Right cardiac atrium (tissue), 5 donors: Measurements from ENCODE around the gene CDK9. TPM values are rescaled to one million over a fixed set of nuclear protein-coding genes. Genes with fewer than 3 reads are reported as not detected.

Source experiments
- ATAC-seq, 2 donors: fragments of 200-7000 bp; cut with Tn5 transposase; one replicate each; pipeline versions ENCODE4 v1.8.0 to v1.9.1; 2020; ENCODE audit warnings: moderate library complexity in 2 of 2, mild to moderate bottlenecking in 1 of 2
- DNase-seq, 3 donors: peaks; one replicate each; pipeline ENCODE4 v3.0.0-alpha.2; 2020
- H3K27ac ChIP-seq: one replicate; pipeline ENCODE4 v1.5.1; 2013; ENCODE audit warnings: mild to moderate bottlenecking, low read length, control low read depth, moderate library complexity
- H3K27me3 ChIP-seq: one replicate; pipeline ENCODE4 v1.6.1; 2013; ENCODE audit not compliant: control insufficient read depth, insufficient read depth
- H3K4me1 ChIP-seq: one replicate; pipeline ENCODE4 v1.6.1; 2013; ENCODE audit warnings: low read length; ENCODE audit not compliant: control insufficient read depth, insufficient read depth
- H3K4me3 ChIP-seq: one replicate; pipeline ENCODE4 v1.5.1; 2013; ENCODE audit warnings: low read length, control low read depth
- H3K9me3 ChIP-seq: one replicate; pipeline ENCODE4 v1.6.1; 2013; ENCODE audit warnings: low read length; ENCODE audit not compliant: control insufficient read depth
- WGBS: extraction: QIAGEN DNeasy Blood & Tissue Kit; methylation state at CpG from one replicate; pipeline ENCODE4 v1.1.7; 2013; 5-methylcytosine and 5-hydroxymethylcytosine counted together
- intact Hi-C, 4 donors: fragments of 100-400 bp; cut with DNase I; formaldehyde crosslinking; loops; one replicate each; pipeline versions ENCODE4 v1.11.0 to v1.14.0; 2022 to 2023
- polyA plus RNA-seq: library from polyadenylated mRNA; stranded (reverse); fragments of 200-250 nt; gene quantifications from one replicate; pipeline ENCODE4 v1.2.3, GENCODE V29; 2013
- total RNA-seq, 4 donors: library from RNA; stranded (reverse); fragmentation: NEBNext Ultra II Directional; extraction: Animal tissue kit (Norgen Biotek cat#: 25700); gene quantifications; one replicate each; pipeline ENCODE4 v1.2.1, GENCODE V29; 2021
- donor health status: healthy with polysubstance abuse.
- donor health status: DM: no; HTN: yes; CAD: no.
- donor health status: DM: no; HTN: no; CAD: no.
- donor health status: DM: no; HTN: yes; CAD: no; lungs with severe emphysema.
- donor health status: DM: yes; HTN: yes; CAD: no.

The CDK9 gene
- total and polyA plus RNA-seq, 5 donors = 37.3 to 62.5 (median 58.6) TPM

DNA sequence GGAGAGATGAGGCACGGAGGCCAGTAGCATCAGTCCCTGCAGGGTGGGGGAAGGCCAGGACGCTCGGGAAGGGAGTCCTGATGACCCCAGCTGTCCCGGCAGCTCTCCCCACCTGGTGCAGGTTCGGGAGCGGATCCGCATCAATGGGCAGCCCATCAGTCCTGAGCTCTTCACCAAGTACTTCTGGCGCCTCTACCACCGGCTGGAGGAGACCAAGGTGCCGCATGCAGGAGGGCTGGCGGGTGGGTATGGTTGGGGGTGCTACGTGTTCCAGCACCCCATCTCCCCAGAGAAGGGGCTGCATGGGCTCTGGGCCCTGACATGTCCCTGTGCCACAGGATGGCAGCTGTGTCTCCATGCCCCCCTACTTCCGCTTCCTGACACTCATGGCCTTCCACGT is 21.0 kb downstream of the CDK9 start:
- Histone ChIP-seq H3K27me3 (no peaks in the 10 kb centered on the region), H3K27ac (no peak overlapping the region), H3K4me1 (peaks cover 7% of the 10 kb centered on the region), H3K4me3 (no peak overlapping the region), H3K9me3 (no peaks in the 10 kb centered on the region)
- ATAC-seq = no peak
- DNase-seq = peak in 1 of 3 donors; percentile 68
- 95% methylated on average over 14 of the region's 14 CpGs for WGBS
- intact Hi-C loops = loop anchor here in 2 of 4 donors (10.0 kb wide), 1 partner anchor 68 kb away; the partner anchor contains the start of gene AK1 (in 2 of the 2)

DNA sequence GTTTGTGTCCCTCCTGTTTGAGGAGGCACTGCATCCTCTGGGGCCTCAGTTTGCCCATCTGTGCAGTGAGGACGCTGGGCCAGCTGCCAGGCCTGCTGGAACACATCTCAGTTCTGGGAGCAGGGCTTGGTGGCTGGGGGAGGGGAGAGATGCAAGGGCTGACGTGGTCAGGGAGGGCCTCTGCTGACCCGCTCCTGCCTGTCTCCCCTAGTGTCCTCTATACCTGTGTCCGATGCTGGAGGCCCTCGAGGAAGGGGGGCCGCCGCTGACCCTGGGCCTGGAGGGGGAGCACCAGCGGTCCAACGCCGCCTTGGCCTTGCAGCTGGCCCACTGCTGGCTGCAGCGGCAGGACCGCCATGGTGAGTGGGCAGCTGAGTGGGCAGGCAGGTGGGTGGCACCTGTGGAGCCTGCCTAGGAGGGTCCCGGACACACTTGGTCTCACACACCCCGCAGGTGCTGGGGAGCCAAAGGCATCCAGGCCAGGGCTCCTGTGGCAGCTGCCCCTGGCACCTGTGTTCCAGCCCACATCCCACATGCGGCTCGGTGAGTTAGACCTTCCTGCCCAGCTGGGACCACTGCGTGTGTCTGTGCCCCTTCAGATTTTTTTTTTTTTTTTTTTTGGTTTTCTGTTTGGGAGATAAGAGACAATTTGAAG is 22.6 kb downstream of the CDK9 start:
- WGBS = 86% methylated on average over 17 of the region's 17 CpGs
- no peak overlapping the region for H3K27ac ChIP-seq
- intact Hi-C loops = loop anchor here in 2 of 4 donors (10.0 kb wide), 1 partner anchor 66 kb away; the partner anchor contains the start of gene AK1 (in 2 of the 2)

DNA sequence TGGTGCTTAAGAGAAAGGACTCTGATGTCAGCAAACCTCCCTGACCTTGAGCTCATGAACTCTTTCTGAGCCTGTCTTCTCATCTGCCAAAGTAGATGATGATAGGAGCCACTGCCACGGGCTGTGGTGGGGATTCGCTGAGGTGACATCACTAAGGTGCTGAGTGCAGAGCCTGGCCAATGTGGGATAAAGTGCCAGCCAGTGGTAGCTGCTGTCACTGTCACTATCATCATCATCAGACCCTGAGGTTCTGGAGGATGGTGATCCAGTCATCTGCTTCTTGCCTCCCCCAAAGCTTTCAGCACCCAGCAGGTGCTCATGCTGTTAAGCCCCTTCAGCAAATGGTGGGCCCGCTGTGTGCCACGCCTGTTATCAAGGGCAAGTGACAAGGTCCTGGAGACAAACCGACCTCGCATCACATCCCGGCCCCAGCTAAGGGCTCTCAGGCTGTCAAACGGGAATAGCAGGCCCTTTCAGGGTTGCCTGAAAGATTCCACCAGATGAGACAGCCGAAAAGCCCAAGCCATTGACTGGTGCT is 23.2 kb downstream of the CDK9 start:
- WGBS = 54% methylated on average over 9 of the region's 9 CpGs
- H3K27ac ChIP-seq = peak overlapping the region; percentile 13
- intact Hi-C loops = loop anchor here in 2 of 4 donors (10.0 kb wide), 1 partner anchor 66 kb away; the partner anchor contains the start of gene AK1 (in 2 of the 2)

More for the DNA sequence above, 22.6 kb downstream of the CDK9 start:
- DNase-seq (peak; percentile 43 to 75 (median 74)), ATAC-seq (no peak)
- no peaks in the 10 kb centered on the region for H3K9me3 ChIP-seq
- peaks cover 6% of the 10 kb centered on the region for H3K4me1 ChIP-seq
- no peaks in the 10 kb centered on the region for H3K27me3 ChIP-seq
- no peak overlapping the region for H3K4me3 ChIP-seq

DNA sequence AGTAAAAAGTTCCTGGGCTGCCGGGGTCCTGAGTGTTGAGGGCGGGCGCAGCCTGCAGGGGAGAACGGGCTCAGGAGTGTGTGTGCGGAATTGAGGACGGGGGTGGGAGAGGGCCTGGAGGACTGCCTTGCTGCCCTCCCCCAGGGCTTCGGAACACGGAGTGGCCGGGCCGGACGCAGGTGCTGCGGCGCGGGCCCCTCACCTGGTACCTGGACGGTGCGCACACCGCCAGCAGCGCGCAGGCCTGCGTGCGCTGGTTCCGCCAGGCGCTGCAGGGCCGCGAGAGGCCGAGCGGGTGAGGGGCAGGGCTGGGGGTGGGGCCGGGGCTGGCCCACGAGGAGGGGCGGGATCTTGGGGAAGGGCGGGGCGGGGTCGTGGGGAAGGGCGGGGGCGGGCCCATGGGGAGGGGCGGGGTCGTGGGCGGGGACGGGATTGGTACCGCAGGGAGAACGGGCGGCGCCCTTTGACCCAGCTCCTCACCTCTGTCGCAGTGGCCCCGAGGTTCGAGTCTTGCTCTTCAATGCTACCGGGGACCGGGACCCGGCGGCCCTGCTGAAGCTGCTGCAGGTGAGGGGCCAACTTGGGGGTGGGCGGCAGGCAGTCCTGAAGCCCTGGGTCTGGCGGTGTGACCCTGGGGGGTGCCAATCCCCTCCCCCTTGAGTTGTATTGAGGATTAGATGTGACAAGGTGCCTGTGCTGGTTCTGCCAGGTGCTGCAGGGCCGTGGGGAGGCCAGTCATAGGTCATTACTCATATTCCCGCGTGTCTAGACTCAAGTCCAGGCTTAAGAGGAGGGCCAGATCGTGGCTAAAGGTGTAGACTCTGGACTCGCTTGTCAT is 23.9 kb downstream of the CDK9 start:
- peak; percentile 61 to 86 (median 84) for DNase-seq
- WGBS = 43% methylated on average over 57 of the region's 57 CpGs
- ATAC-seq = peak; percentile 36 to 53
- peaks cover 3% of the 10 kb centered on the region for H3K4me1 ChIP-seq
- no peak overlapping the region for H3K4me3 ChIP-seq
- no peaks in the 10 kb centered on the region for H3K9me3 ChIP-seq
- H3K27me3 ChIP-seq = no peaks in the 10 kb centered on the region
- peak overlapping the region; percentile 28 for H3K27ac ChIP-seq
- intact Hi-C loops = loop anchor here in 2 of 4 donors (10.0 kb wide), 1 partner anchor 65 kb away; the partner anchor contains the start of gene AK1 (in 2 of the 2)

More for the DNA sequence above, 23.2 kb downstream of the CDK9 start:
- H3K4me1 ChIP-seq = peaks cover 4% of the 10 kb centered on the region
- no peaks in the 10 kb centered on the region for H3K9me3 ChIP-seq
- ATAC-seq = no peak
- DNase-seq = no peak
- H3K27me3 ChIP-seq = no peaks in the 10 kb centered on the region
- H3K4me3 ChIP-seq = no peak overlapping the region

DNA sequence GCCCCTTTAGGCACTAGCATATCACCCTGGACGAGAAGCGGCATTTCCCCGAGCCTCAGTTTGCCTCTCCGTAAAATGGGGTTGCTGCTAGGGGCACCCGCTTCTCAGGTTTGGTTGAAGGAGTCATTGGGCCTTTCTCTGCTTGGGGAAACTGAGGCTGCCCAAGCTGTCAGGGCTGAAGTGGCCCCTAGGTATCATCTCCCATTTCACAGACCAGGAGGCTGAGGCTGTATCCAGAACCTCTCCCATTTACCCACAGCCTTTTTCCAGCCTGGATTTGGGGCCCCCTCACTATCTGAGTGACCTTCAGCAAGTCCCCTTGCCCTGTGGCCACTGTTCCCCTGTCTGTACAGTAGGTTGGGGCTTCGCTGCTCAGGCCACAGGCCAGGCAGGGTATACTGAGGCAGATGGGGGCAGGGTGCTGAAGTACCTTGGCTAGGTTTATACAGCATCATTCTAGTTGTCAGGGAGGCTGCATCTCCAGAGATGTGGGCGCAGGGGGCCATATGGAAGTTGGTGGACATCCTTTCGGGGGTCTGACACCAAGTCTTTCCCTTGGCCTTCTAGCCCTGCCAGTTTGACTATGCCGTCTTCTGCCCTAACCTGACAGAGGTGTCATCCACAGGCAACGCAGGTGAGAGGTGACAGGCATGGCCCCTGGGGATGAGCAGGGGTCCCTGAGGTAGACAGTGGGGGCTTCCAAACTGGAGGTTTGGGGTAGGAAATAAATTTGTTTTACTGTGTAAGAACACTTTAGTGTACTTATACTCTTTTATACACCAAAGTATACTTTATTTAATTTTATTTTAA is 24.7 kb downstream of the CDK9 start:
- peak in 1 of 2 donors; percentile 1 for ATAC-seq
- no peak overlapping the region for H3K4me3 ChIP-seq
- H3K27me3 ChIP-seq = no peaks in the 10 kb centered on the region
- H3K9me3 ChIP-seq = no peaks in the 10 kb centered on the region
- H3K27ac ChIP-seq = peak overlapping the region; percentile 6
- DNase-seq = peak in 1 of 3 donors; percentile 55
- WGBS = 96% methylated on average over 10 of the region's 10 CpGs
- intact Hi-C loops = no loop called here
- peaks cover 3% of the 10 kb centered on the region for H3K4me1 ChIP-seq

DNA sequence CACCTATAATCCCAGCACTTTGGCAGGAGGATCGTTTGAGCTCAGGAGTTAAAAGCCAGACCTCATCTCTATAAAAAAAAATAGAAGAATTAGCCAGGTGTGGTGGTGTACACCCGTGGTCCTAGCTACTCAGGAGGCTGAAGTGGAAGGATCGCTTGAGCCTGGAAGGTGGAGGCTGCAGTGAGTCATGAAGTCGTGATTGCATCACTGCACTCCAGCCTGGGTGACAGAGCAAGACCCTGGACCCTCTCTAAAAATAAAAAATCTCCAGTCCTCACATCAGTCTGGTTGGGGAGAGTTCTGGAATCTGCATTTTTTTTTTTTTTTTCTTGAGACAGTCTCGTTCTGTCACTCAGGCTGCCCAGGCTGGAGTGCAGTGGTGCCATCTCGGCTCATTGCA is 26.2 kb downstream of the CDK9 start:
- DNase-seq = no peak
- no peak overlapping the region for H3K27ac ChIP-seq
- H3K4me1 ChIP-seq = peaks cover 3% of the 10 kb centered on the region
- H3K4me3 ChIP-seq = no peak overlapping the region
- no peak for ATAC-seq
- WGBS = 76% methylated on average over 6 of the region's 6 CpGs
- no peaks in the 10 kb centered on the region for H3K27me3 ChIP-seq
- no peaks in the 10 kb centered on the region for H3K9me3 ChIP-seq
- intact Hi-C loops = no loop called here

DNA sequence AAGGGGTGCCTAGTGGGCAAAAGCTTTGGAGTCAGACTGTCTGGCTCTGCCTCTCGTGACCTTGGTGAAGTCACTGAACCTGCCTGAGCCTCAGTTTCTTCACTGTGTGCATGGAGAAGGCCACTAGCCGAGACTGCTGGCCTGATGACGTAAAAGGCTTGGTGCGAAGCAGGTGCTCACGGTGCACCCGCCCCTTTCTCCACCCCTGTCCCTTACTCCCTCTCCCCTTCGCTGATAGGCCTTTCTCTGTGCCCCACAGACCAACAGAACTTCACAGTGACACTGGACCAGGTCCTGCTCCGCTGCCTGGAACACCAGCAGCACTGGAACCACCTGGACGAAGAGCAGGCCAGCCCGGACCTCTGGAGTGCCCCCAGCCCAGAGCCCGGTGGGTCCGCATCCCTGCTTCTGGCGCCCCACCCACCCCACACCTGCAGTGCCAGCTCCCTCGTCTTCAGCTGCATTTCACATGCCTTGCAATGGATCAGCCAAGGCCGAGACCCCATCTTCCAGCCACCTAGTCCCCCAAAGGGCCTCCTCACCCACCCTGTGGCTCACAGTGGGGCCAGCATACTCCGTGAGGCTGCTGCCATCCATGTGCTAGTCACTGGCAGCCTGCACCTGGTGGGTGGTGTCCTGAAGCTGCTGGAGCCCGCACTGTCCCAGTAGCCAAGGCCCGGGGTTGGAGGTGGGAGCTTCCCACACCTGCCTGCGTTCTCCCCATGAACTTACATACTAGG is 27.3 kb downstream of the CDK9 start:
- Histone ChIP-seq H3K27me3 (no peaks in the 10 kb centered on the region), H3K27ac (no peak overlapping the region), H3K4me3 (no peak overlapping the region), H3K9me3 (no peaks in the 10 kb centered on the region), H3K4me1 (peaks cover 3% of the 10 kb centered on the region)
- WGBS = 74% methylated on average over 19 of the region's 19 CpGs
- ATAC-seq (peak; percentile 1 to 5), DNase-seq (peak; percentile 45 to 71 (median 68))
- intact Hi-C loops = no loop called here

DNA sequence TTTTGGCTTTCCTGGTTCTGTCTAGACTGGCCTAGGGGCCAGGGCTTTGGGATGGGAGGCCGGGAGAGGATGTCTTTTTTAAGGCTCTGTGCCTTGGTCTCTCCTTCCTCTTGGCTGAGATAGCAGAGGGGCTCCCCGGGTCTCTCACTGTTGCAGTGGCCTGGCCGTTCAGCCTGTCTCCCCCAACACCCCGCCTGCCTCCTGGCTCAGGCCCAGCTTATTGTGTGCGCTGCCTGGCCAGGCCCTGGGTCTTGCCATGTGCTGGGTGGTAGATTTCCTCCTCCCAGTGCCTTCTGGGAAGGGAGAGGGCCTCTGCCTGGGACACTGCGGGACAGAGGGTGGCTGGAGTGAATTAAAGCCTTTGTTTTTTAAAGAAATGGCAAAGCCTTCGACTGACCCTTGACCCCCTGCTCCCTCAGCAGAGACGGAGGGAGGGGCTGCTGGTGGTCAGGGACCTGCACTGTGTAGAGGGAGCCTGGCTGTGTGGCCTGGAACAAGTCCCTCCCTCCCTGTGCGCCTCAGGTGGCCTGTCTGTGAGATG is 27.9 kb downstream of the CDK9 start:
- Histone ChIP-seq H3K9me3 (no peaks in the 10 kb centered on the region), H3K27ac (no peak overlapping the region), H3K27me3 (no peaks in the 10 kb centered on the region), H3K4me3 (no peak overlapping the region), H3K4me1 (peaks cover 3% of the 10 kb centered on the region)
- peak; percentile 65 to 86 (median 84) for DNase-seq
- WGBS = 47% methylated on average over 9 of the region's 9 CpGs
- intact Hi-C loops = no loop called here
- peak; percentile 5 to 25 for ATAC-seq

DNA sequence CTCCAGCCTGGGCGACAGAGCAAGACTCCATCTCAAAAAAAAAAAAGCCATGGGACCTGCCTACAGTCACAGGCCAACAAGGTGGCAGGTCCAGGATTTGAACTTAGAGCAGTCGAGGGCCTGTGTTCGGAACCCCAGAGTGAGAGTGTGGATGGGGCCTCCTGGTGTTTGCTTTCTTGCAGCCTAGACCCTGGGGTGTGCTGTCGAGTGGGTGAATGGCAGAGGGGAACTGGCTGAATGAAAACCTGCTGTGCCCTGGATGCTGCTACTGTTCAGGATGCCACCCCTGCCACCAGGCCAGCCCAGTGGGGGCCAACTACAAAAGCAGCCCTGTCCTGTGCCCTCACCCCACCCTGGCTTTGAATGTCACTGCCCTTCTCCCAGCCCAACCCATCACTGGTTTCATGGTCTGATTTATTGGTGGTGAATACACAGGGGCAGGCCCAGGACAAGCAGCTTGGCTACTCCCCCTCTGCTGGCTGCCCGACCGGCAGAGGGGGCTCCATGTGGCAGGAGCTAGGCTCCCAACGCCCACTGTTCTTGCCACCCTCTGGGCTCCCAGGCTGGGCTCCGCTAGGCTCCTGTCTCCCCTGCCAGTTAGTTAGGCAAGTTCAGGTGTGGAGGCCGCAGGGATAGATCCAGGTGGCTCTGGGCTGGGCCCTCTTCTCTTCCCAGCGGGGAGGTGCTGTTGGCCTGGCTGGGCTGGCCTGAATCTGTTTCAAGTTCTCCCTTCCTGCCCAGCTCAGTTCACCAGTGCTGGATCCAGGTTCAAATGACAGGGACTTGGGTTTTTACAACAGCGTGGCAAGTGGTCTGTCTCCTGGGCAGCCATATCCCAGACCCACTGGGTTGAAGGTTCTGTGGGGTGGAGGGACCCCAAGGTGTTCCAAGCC is 29.0 kb downstream of the CDK9 start:
- no peak for ATAC-seq
- no peak overlapping the region for H3K4me3 ChIP-seq
- no peak for DNase-seq
- H3K4me1 ChIP-seq = peaks cover 2% of the 10 kb centered on the region
- H3K27ac ChIP-seq = no peak overlapping the region
- intact Hi-C loops = no loop called here
- H3K27me3 ChIP-seq = no peaks in the 10 kb centered on the region
- WGBS = 80% methylated on average over 11 of the region's 11 CpGs
- no peaks in the 10 kb centered on the region for H3K9me3 ChIP-seq
